CD4-positive, alpha-beta T cell (primary cell): ENCODE measurements around the gene ZDHHC5. TPM values are rescaled to one million over a fixed set of nuclear protein-coding genes. Genes with fewer than 3 reads are reported as not detected.

Experiments used
- ATAC-seq: fragments of 200-7000 bp; cut with Tn5 transposase; one replicate; pipeline ENCODE4 v1.10.0; 2022; ENCODE audit warnings: mild to moderate bottlenecking; ENCODE audit not compliant: poor library complexity
- CTCF ChIA-PET: fragments of 350-600 bp; sonication (Branson Sonifier 250); formaldehyde crosslinking; loops from one replicate; lab custom pipeline; 2021; ENCODE audit warnings: antibody characterized with exemption, inconsistent platforms; lab: Charles Lee
- POLR2A ChIA-PET: fragments of 350-600 bp; sonication (Branson Sonifier 250); formaldehyde crosslinking; loops from one replicate; lab custom pipeline; 2021; ENCODE audit warnings: antibody characterized with exemption, inconsistent platforms; lab: Charles Lee
- DNase-seq, 14 experiments: peaks; one replicate each; pipeline ENCODE4 v3.0.0-alpha.2; 2013 to 2020; ENCODE audit warnings: mixed read lengths in 2 of 14
- H3K27ac ChIP-seq, 2 donors: one replicate each; pipeline versions ENCODE4 v1.5.1 to v1.7.0; 2013; ENCODE audit warnings: low read length in 2 of 2, low read depth in 1 of 2, mild to moderate bottlenecking in 1 of 2
- H3K27me3 ChIP-seq, 2 experiments: 1 replicate in 1 of 2; 2 replicates in 1 of 2; pipeline versions ENCODE4 v1.6.1 to v1.7.0; 2013; ENCODE audit warnings: low read length in 2 of 2, control low read depth in 1 of 2, mild to moderate bottlenecking in 1 of 2, moderate library complexity in 1 of 2; ENCODE audit not compliant: insufficient read depth in 2 of 2, control insufficient read depth in 1 of 2
- H3K36me3 ChIP-seq: one replicate; pipeline ENCODE4 v1.6.1; 2013; ENCODE audit warnings: low read length, control low read depth; ENCODE audit not compliant: insufficient read depth
- H3K4me1 ChIP-seq: one replicate; pipeline ENCODE4 v1.6.1; 2013; ENCODE audit warnings: low read length, control low read depth; ENCODE audit not compliant: insufficient read depth
- H3K4me3 ChIP-seq: one replicate; pipeline ENCODE4 v1.5.1; 2013; ENCODE audit warnings: mild to moderate bottlenecking, low read length, moderate library complexity
- H3K9me3 ChIP-seq, 2 experiments: 1 replicate in 1 of 2; 2 replicates in 1 of 2; pipeline versions ENCODE4 v1.6.1 to v1.7.0; 2013; ENCODE audit warnings: low read length in 2 of 2, mild to moderate bottlenecking in 2 of 2, control low read depth in 1 of 2, moderate library complexity in 1 of 2; ENCODE audit not compliant: control insufficient read depth in 1 of 2, insufficient read depth in 1 of 2
- H3K27ac Mint-ChIP-seq: one replicate; pipeline ENCODE4 v1.8.0; 2020; ENCODE audit warnings: mixed read lengths
- H3K27me3 Mint-ChIP-seq: one replicate; pipeline ENCODE4 v1.8.0; 2021; ENCODE audit warnings: mixed read lengths
- H3K36me3 Mint-ChIP-seq: one replicate; pipeline ENCODE4 v1.8.0; 2021; ENCODE audit warnings: low read depth, mixed read lengths
- H3K4me1 Mint-ChIP-seq: one replicate; pipeline ENCODE4 v1.8.0; 2021; ENCODE audit warnings: low read depth, mixed read lengths
- H3K4me3 Mint-ChIP-seq: one replicate; pipeline ENCODE4 v1.8.0; 2020; ENCODE audit warnings: mild to moderate bottlenecking, mixed read lengths
- H3K9me3 Mint-ChIP-seq: one replicate; pipeline ENCODE4 v1.8.0; 2020; ENCODE audit warnings: mixed read lengths
- CTCF ChIP-seq: fragments of 200-600 bp; IDR thresholded peaks from one replicate; pipeline ENCODE4 v1.8.0; 2022; ENCODE audit warnings: antibody characterized with exemption, mild to moderate bottlenecking
- intact Hi-C, 2 experiments: fragments of 100-400 bp; cut with DNase I in 1 of 2; cut with micrococcal nuclease in 1 of 2; formaldehyde crosslinking; loops; one replicate each; pipeline versions ENCODE4 v1.15.1 to v1.9.0; 2023 to 2025; cut with DNase I, micrococcal nuclease
- total RNA-seq, 174 experiments: library from RNA in 2 of 174; stranded (reverse) in 2 of 174; gene quantifications; one replicate each; pipeline ENCODE4 v1.2.3 and lab custom pipeline; 2021 to 2026

ZDHHC5 gene
- total RNA-seq, 2 experiments from 2014 or later = 59.7 to 61.1 TPM

- no peak overlapping the region for H3K4me3 Mint-ChIP-seq
- DNase-seq = no peak
- no peak overlapping the region for H3K4me3 ChIP-seq
- H3K27me3 Mint-ChIP-seq = peaks cover 14% of the 10 kb centered on the region
- no peaks in the 10 kb centered on the region for H3K4me1 Mint-ChIP-seq
- H3K36me3 Mint-ChIP-seq = no peaks in the 10 kb centered on the region
- no peak for ATAC-seq
- no peaks in the 10 kb centered on the region for H3K36me3 ChIP-seq
- H3K9me3 Mint-ChIP-seq = no peaks in the 10 kb centered on the region
- ChIA-PET POLR2A (no interaction called here), CTCF (interaction anchor here (1.2 kb wide), 1 partner anchor 59 kb away, joined by 3 read pairs; the partner anchor contains the start of gene UBE2L6)
- H3K27me3 ChIP-seq = no peaks in the 10 kb centered on the region
- no peak for TF ChIP-seq CTCF
- H3K4me1 ChIP-seq = no peaks in the 10 kb centered on the region
- peaks cover 0 to 5% of the 10 kb centered on the region in 2 experiments for H3K9me3 ChIP-seq
- no peak overlapping the region for H3K27ac ChIP-seq
- intact Hi-C loops = no loop called here
- H3K27ac Mint-ChIP-seq = no peak overlapping the region
Observed at GRCh38 chr11:57626895-57627294, 41.0 kb upstream of the ZDHHC5 start.

- Histone ChIP-seq H3K9me3 (no peaks in the 10 kb centered on the region), H3K36me3 (no peaks in the 10 kb centered on the region), H3K27ac (no peak overlapping the region), H3K27me3 (peaks cover 5 to 9% of the 10 kb centered on the region in 2 experiments), H3K4me1 (no peaks in the 10 kb centered on the region), H3K4me3 (no peak overlapping the region)
- ChIA-PET CTCF (no interaction called here), POLR2A (no interaction called here)
- Mint-ChIP-seq H3K9me3 (no peaks in the 10 kb centered on the region), H3K36me3 (no peaks in the 10 kb centered on the region), H3K27me3 (peaks cover 25% of the 10 kb centered on the region), H3K27ac (no peak overlapping the region), H3K4me1 (no peaks in the 10 kb centered on the region), H3K4me3 (no peak overlapping the region)
- intact Hi-C loops = no loop called here
- no peak for ATAC-seq
- DNase-seq = no peak
- no peak for TF ChIP-seq CTCF
Observed at GRCh38 chr11:57630171-57630570, 37.7 kb upstream of the ZDHHC5 start.

- no peaks in the 10 kb centered on the region for H3K4me1 ChIP-seq
- H3K36me3 Mint-ChIP-seq = no peaks in the 10 kb centered on the region
- POLR2A ChIA-PET = no interaction called here
- H3K4me1 Mint-ChIP-seq = no peaks in the 10 kb centered on the region
- H3K4me3 ChIP-seq = no peak overlapping the region
- no peak overlapping the region for H3K4me3 Mint-ChIP-seq
- no peaks in the 10 kb centered on the region for H3K36me3 ChIP-seq
- no peak overlapping the region for H3K27ac ChIP-seq
- CTCF ChIA-PET = interaction anchor here (1.2 kb wide), 1 partner anchor 12 kb away, joined by 3 read pairs; no protein-coding TSS in a partner anchor
- ATAC-seq = no peak
- intact Hi-C loops = no loop called here
- no peak for DNase-seq
- H3K27me3 ChIP-seq = peaks cover 12% of the 10 kb centered on the region in 2 experiments
- H3K9me3 Mint-ChIP-seq = no peaks in the 10 kb centered on the region
- H3K9me3 ChIP-seq = no peaks in the 10 kb centered on the region
- peaks cover 36% of the 10 kb centered on the region for H3K27me3 Mint-ChIP-seq
- no peak overlapping the region for H3K27ac Mint-ChIP-seq
- TF ChIP-seq CTCF = no peak
Observed at GRCh38 chr11:57632116-57632515, 35.8 kb upstream of the ZDHHC5 start.
